Panc1 (cell line): ENCODE measurements around the gene BIK.

Experiments used
- POLR2AphosphoS5 ChIP-seq: IDR thresholded peaks from 2 replicates; pipeline ENCODE4 v1.6.1; 2012; ENCODE audit warnings: mild to moderate bottlenecking, low read depth, low read length, moderate library complexity
- REST ChIP-seq, 2 experiments: IDR thresholded peaks; 2 replicates each; pipeline ENCODE4 v1.6.1; 2011 to 2012; ENCODE audit warnings: low read depth in 2 of 2, control low read depth in 1 of 2, low read length in 1 of 2, mild to moderate bottlenecking in 1 of 2, moderate library complexity in 1 of 2; ENCODE audit not compliant: insufficient read depth in 1 of 2
- SIN3A ChIP-seq: IDR thresholded peaks from 2 replicates; pipeline ENCODE4 v1.6.1; 2012; ENCODE audit warnings: low read depth, mild to moderate bottlenecking, low read length, moderate library complexity, borderline replicate concordance; ENCODE audit not compliant: insufficient read depth
- TCF7L2 ChIP-seq: IDR thresholded peaks from 2 replicates; pipeline ENCODE4 v1.6.1; 2011; ENCODE audit warnings: mild to moderate bottlenecking, low read depth, low read length, inconsistent platforms
- TF ChIP-seq, protein P1 (sequence below): fragments of 450-650 bp; IDR thresholded peaks from 2 replicates; pipeline ENCODE4 v1.5.1; 2017; ENCODE audit warnings: mild to moderate bottlenecking

DNA sequence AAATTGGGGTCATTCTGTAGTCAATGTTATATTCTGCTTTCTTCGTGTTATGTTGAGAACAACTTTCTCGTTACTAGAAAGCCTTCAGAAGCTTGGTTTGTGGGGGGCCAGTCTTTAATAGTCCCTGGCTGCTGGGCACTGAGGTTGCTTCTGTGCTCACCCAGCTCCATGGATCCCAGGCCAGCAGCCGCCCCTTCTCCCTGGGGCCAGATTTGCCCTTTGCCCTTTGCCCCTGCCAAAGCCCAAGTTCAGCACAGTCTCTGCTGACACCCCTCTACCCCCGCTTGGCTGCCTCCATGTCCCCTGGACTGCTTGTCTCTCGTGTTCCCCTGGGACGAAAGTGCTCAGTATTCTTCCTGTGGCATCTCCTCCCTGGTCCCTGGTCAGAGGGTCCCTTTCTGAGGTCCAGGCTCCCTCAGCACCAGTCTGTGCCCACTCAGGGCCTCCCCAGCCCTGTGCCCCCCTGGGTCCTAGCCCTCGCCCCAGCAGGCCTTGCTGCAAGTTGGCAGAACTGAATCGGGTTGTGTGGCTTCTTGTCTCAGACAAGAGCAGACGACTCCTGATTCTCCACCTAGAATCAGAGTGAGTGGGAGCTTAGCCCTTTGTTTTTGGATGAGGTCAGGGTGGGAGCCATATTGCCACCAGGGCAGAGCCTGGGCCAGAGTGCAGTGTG, 47.5 kb downstream of the BIK start:
- TF ChIP-seq, protein P1, sequence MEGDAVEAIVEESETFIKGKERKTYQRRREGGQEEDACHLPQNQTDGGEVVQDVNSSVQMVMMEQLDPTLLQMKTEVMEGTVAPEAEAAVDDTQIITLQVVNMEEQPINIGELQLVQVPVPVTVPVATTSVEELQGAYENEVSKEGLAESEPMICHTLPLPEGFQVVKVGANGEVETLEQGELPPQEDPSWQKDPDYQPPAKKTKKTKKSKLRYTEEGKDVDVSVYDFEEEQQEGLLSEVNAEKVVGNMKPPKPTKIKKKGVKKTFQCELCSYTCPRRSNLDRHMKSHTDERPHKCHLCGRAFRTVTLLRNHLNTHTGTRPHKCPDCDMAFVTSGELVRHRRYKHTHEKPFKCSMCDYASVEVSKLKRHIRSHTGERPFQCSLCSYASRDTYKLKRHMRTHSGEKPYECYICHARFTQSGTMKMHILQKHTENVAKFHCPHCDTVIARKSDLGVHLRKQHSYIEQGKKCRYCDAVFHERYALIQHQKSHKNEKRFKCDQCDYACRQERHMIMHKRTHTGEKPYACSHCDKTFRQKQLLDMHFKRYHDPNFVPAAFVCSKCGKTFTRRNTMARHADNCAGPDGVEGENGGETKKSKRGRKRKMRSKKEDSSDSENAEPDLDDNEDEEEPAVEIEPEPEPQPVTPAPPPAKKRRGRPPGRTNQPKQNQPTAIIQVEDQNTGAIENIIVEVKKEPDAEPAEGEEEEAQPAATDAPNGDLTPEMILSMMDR, result no peak
- TF ChIP-seq REST (IDR thresholded peaks at IDR 0.05; ENCODE audit: insufficient read depth in 1 of 2, low read depth in 2 of 2, low read length in 1 of 2) (no peak), TCF7L2 (no peak), POLR2AphosphoS5 (no peak), SIN3A (no peak)
